ENCODE results near the gene LRCH1. TPM values are rescaled to one million over a fixed set of nuclear protein-coding genes. Genes with fewer than 3 reads are reported as not detected.

Gene LRCH1
- total RNA-seq, 1 experiment from 2014 or later = 16.5 TPM

- intact Hi-C loops (cut with micrococcal nuclease) = loop anchor here (2.0 kb wide), 1 partner anchor 59 kb away; no protein-coding TSS in a partner anchor
- H3K4me1 Mint-ChIP-seq (ENCODE audit: insufficient read depth, unreplicated experiment) = peaks cover 35% of the 10 kb centered on the region
- H3K27ac Mint-ChIP-seq (ENCODE audit: low read depth, unreplicated experiment) = peak overlapping the region; percentile 47
- no peak for DNase-seq (ENCODE audit: unreplicated experiment)
- H3K36me3 Mint-ChIP-seq (ENCODE audit: insufficient read depth, unreplicated experiment) = no peaks in the 10 kb centered on the region
- no peaks in the 10 kb centered on the region for H3K27me3 Mint-ChIP-seq (ENCODE audit: insufficient read depth, unreplicated experiment)
- no peak overlapping the region for H3K4me3 Mint-ChIP-seq (ENCODE audit: unreplicated experiment)
- no peaks in the 10 kb centered on the region for H3K9me3 Mint-ChIP-seq (ENCODE audit: unreplicated experiment)
- ChIA-PET CTCF (interaction anchor here (0.6 to 2.7 kb wide), 4 partner anchors 11 to 121 kb away, joined by 3 to 14 read pairs (median 8); no protein-coding TSS in a partner anchor), POLR2A (interaction anchor here (1.0 to 3.1 kb wide), 3 partner anchors 8 to 13 kb away, joined by 3 to 12 read pairs (median 5); no protein-coding TSS in a partner anchor)
- TF ChIP-seq CTCF (IDR thresholded peaks at IDR 0.05; ENCODE audit: unreplicated experiment) = no peak
- BruUV-seq (replicated peaks) = no TSS peak
Observed at GRCh38 chr13:46613409-46614049, 60.6 kb downstream of the LRCH1 start.

GRCh38 chr13:46614582-46614981 is 61.6 kb downstream of the LRCH1 start:
- DNase-seq (ENCODE audit: unreplicated experiment) = peak; percentile 76
- Mint-ChIP-seq H3K4me1 (ENCODE audit: insufficient read depth, unreplicated experiment) (peaks cover 40% of the 10 kb centered on the region), H3K9me3 (ENCODE audit: unreplicated experiment) (no peaks in the 10 kb centered on the region), H3K27ac (ENCODE audit: low read depth, unreplicated experiment) (peak overlapping the region; percentile 47), H3K27me3 (ENCODE audit: insufficient read depth, unreplicated experiment) (no peaks in the 10 kb centered on the region), H3K4me3 (ENCODE audit: unreplicated experiment) (no peak overlapping the region), H3K36me3 (ENCODE audit: insufficient read depth, unreplicated experiment) (no peaks in the 10 kb centered on the region)
- POLR2A ChIA-PET = interaction anchor here (1.0 to 3.1 kb wide), 7 partner anchors 9 to 62 kb away, joined by 3 to 12 read pairs (median 5); partner anchors contain the start of gene LRCH1
- CTCF ChIA-PET = interaction anchor here (0.6 to 2.7 kb wide), 6 partner anchors 10 to 300 kb away, joined by 3 to 10 read pairs (median 3); no protein-coding TSS in a partner anchor
- no TSS peak for BruUV-seq (replicated peaks)
- TF ChIP-seq CTCF (IDR thresholded peaks at IDR 0.05; ENCODE audit: unreplicated experiment) = no peak
- intact Hi-C loops (cut with micrococcal nuclease) = loop anchor here (2.0 kb wide), 1 partner anchor 60 kb away; no protein-coding TSS in a partner anchor

- no peak overlapping the region for H3K4me3 Mint-ChIP-seq (ENCODE audit: unreplicated experiment)
- no peak for TF ChIP-seq CTCF (IDR thresholded peaks at IDR 0.05; ENCODE audit: unreplicated experiment)
Observed at GRCh38 chr13:46615888-46616531, 63.0 kb downstream of the LRCH1 start.

GRCh38 chr13:46617229-46617721 is 64.3 kb downstream of the LRCH1 start:
- no peak overlapping the region for H3K4me3 Mint-ChIP-seq (ENCODE audit: unreplicated experiment)
- no peaks in the 10 kb centered on the region for H3K36me3 Mint-ChIP-seq (ENCODE audit: insufficient read depth, unreplicated experiment)
- intact Hi-C loops (cut with micrococcal nuclease) = no loop called here
- no peaks in the 10 kb centered on the region for H3K27me3 Mint-ChIP-seq (ENCODE audit: insufficient read depth, unreplicated experiment)
- no TSS peak for BruUV-seq (replicated peaks)
- no peak for DNase-seq (ENCODE audit: unreplicated experiment)
- H3K9me3 Mint-ChIP-seq (ENCODE audit: unreplicated experiment) = no peaks in the 10 kb centered on the region
- peaks cover 40% of the 10 kb centered on the region for H3K4me1 Mint-ChIP-seq (ENCODE audit: insufficient read depth, unreplicated experiment)
- no peak for TF ChIP-seq CTCF (IDR thresholded peaks at IDR 0.05; ENCODE audit: unreplicated experiment)
- ChIA-PET POLR2A (no interaction called here), CTCF (interaction anchor here (0.7 kb wide), 1 partner anchor 66 kb away, joined by 3 read pairs; no protein-coding TSS in a partner anchor)
- no peak overlapping the region for H3K27ac Mint-ChIP-seq (ENCODE audit: low read depth, unreplicated experiment)

More at GRCh38 chr13:46615888-46616531, 63.0 kb downstream of the LRCH1 start:
- no peak overlapping the region for H3K27ac Mint-ChIP-seq (ENCODE audit: low read depth, unreplicated experiment)
- no peak for DNase-seq (ENCODE audit: unreplicated experiment)
- ChIA-PET CTCF (interaction anchor here (0.6 to 2.7 kb wide), 5 partner anchors 13 to 85 kb away, joined by 3 to 10 read pairs (median 3); no protein-coding TSS in a partner anchor), POLR2A (interaction anchor here (0.9 to 3.1 kb wide), 7 partner anchors 11 to 64 kb away, joined by 3 to 12 read pairs (median 5); partner anchors contain the start of gene LRCH1)
- H3K9me3 Mint-ChIP-seq (ENCODE audit: unreplicated experiment) = no peaks in the 10 kb centered on the region
- no TSS peak for BruUV-seq (replicated peaks)
- intact Hi-C loops (cut with micrococcal nuclease) = loop anchor here (2.0 kb wide), 1 partner anchor 61 kb away; no protein-coding TSS in a partner anchor
- H3K4me1 Mint-ChIP-seq (ENCODE audit: insufficient read depth, unreplicated experiment) = peaks cover 40% of the 10 kb centered on the region
- H3K27me3 Mint-ChIP-seq (ENCODE audit: insufficient read depth, unreplicated experiment) = no peaks in the 10 kb centered on the region
- no peaks in the 10 kb centered on the region for H3K36me3 Mint-ChIP-seq (ENCODE audit: insufficient read depth, unreplicated experiment)
